Measurements from ENCODE around the gene ATF7IP.
A peak's percentile ranks its signal among the peaks of the same experiment; 100 is the strongest.

The ATF7IP gene

DNA sequence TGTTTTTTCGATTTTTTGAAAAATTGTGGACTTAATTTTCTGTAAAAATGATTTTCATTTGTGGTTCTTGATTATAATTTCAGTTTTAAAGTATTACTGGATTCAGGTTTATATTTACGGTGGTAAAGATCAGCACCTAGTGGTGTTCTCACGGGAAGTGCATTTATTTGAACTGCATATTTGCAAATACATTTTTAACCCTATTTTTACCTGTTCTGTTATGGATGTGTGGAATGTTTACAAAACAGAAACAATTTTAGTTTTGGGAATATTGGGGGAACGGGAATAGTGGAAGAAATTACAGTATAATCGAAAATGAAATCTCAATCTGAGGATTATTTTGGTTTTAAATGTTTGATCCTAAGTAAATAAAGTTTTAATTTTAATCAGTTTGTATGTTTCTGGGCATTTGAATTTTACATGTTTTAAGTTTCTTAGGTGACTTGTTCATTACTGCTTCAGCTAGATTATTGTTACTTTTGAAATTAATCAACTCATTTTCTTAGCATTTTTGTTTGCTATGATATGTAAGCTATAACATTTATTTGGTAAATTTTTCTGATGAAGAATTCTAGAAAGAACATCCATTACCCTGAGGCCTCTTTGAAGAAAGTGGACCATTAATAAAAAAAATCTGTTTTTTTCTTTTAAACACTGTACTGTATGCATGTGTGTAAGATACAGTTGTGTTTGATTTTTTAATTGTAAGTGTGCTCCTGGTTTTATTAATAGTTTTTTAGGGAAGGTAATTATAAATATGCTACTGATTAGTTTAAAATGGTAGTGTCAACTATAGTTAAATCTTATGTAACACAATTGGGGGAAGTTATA, 942 bp downstream of the ATF7IP start:
- TF ChIP-seq, protein P1, sequence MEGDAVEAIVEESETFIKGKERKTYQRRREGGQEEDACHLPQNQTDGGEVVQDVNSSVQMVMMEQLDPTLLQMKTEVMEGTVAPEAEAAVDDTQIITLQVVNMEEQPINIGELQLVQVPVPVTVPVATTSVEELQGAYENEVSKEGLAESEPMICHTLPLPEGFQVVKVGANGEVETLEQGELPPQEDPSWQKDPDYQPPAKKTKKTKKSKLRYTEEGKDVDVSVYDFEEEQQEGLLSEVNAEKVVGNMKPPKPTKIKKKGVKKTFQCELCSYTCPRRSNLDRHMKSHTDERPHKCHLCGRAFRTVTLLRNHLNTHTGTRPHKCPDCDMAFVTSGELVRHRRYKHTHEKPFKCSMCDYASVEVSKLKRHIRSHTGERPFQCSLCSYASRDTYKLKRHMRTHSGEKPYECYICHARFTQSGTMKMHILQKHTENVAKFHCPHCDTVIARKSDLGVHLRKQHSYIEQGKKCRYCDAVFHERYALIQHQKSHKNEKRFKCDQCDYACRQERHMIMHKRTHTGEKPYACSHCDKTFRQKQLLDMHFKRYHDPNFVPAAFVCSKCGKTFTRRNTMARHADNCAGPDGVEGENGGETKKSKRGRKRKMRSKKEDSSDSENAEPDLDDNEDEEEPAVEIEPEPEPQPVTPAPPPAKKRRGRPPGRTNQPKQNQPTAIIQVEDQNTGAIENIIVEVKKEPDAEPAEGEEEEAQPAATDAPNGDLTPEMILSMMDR (IDR thresholded peaks at IDR 0.05; ENCODE audit: poor library complexity, severe bottlenecking): peak; percentile 10
- no peaks in the 10 kb centered on the region for H3K9me3 ChIP-seq (ENCODE audit: severe bottlenecking)
- H3K27ac ChIP-seq (ENCODE audit: poor library complexity, severe bottlenecking): peak overlapping the region; percentile 83
- peak overlapping the region; percentile 63 for H3K4me3 ChIP-seq (ENCODE audit: severe bottlenecking)
- DNase-seq (ENCODE audit: low spot score) (no peak), ATAC-seq (ENCODE audit: low read depth) (no peak)
- no peaks in the 10 kb centered on the region for H3K27me3 ChIP-seq (ENCODE audit: insufficient read depth, poor library complexity, severe bottlenecking)
- no peaks in the 10 kb centered on the region for H3K36me3 ChIP-seq (ENCODE audit: low read depth)
- H3K4me1 ChIP-seq (ENCODE audit: insufficient read depth, poor library complexity, severe bottlenecking): peaks cover 7% of the 10 kb centered on the region

DNA sequence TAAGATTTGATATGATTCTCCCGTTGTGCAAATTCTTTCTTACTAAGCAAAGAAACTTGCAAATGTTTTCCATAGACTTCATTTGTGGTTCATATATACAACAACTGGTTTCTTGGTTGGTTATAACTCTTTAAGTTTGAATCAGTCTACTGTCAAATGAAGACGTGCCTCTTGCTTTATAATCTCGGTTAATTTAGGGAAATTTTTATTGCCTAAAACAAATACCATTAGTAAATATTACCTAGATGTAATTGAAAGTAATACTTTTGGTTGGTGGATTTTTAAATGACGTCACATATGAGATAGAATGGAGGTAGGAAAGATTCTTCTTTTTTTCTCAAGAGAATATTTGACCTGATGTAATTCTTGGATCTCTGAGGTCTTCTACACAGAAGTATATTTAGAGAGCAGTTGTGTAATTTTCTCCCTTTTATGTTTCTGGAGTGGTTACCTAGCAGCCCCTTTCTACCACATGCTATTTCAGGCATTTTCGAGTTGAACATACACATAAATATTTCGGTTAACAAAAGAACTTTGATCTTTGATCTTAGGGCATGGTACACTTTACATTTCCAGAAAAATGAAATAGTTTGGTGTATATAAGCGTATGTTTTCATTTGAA, 1.7 kb downstream of the ATF7IP start:
- H3K36me3 ChIP-seq (ENCODE audit: low read depth): no peaks in the 10 kb centered on the region
- peak overlapping the region; percentile 63 for H3K4me3 ChIP-seq (ENCODE audit: severe bottlenecking)
- peaks cover 7% of the 10 kb centered on the region for H3K4me1 ChIP-seq (ENCODE audit: insufficient read depth, poor library complexity, severe bottlenecking)
- peak overlapping the region; percentile 83 for H3K27ac ChIP-seq (ENCODE audit: poor library complexity, severe bottlenecking)
- TF ChIP-seq, protein P1 (IDR thresholded peaks at IDR 0.05; ENCODE audit: poor library complexity, severe bottlenecking): no peak
- no peak for ATAC-seq (ENCODE audit: low read depth)
- H3K9me3 ChIP-seq (ENCODE audit: severe bottlenecking): no peaks in the 10 kb centered on the region
- H3K27me3 ChIP-seq (ENCODE audit: insufficient read depth, poor library complexity, severe bottlenecking): no peaks in the 10 kb centered on the region
- DNase-seq (ENCODE audit: low spot score): no peak

DNA sequence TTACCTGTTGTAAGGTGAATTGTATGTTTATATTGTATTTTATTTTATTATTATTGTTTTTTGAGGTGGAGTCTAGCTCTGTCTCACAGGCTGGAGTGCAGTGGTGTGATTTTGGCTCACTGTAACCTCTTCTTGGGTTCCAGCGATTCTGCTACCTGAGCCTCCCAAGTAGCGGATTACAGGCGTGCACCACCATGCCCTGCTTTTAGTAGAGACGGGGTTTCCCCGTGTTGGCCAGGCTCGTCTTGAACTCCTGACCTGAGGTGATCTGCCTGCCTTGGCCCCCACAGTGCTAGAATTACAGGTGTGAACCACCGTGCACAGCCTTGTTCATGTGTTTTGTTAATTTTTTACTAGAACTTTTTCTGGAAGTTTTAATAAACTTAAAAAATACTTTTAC, 3.8 kb downstream of the ATF7IP start:
- peaks cover 18% of the 10 kb centered on the region for H3K4me1 ChIP-seq (ENCODE audit: insufficient read depth, poor library complexity, severe bottlenecking)
- H3K27me3 ChIP-seq (ENCODE audit: insufficient read depth, poor library complexity, severe bottlenecking): no peaks in the 10 kb centered on the region
- no peak overlapping the region for H3K27ac ChIP-seq (ENCODE audit: poor library complexity, severe bottlenecking)
- DNase-seq (ENCODE audit: low spot score): no peak
- ATAC-seq (ENCODE audit: low read depth): no peak
- TF ChIP-seq, protein P1 (IDR thresholded peaks at IDR 0.05; ENCODE audit: poor library complexity, severe bottlenecking): no peak
- no peaks in the 10 kb centered on the region for H3K9me3 ChIP-seq (ENCODE audit: severe bottlenecking)
- H3K36me3 ChIP-seq (ENCODE audit: low read depth): no peaks in the 10 kb centered on the region
- no peak overlapping the region for H3K4me3 ChIP-seq (ENCODE audit: severe bottlenecking)

DNA sequence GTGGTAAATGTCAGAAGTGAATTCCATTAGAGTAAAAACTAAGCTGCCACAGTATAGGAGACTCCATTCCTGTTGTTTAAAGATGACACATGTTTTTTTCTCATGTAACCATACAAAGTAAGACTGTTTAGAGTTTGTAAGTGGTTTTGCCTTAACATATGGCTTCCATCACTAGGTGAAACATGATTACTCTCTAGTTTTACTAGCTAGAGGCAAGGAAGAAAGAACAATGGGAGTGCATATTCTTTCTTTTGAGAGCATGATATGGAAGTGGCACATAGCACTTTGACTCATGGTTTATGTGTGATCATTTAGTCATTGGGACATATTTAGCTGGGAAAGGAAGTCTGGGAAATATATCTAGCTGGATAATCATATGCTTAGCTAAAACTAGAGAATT, 7.7 kb downstream of the ATF7IP start:
- no peaks in the 10 kb centered on the region for H3K27me3 ChIP-seq (ENCODE audit: insufficient read depth, poor library complexity, severe bottlenecking)
- H3K36me3 ChIP-seq (ENCODE audit: low read depth): no peaks in the 10 kb centered on the region
- DNase-seq (ENCODE audit: low spot score): no peak
- peak overlapping the region; percentile 17 for H3K27ac ChIP-seq (ENCODE audit: poor library complexity, severe bottlenecking)
- TF ChIP-seq, protein P1 (IDR thresholded peaks at IDR 0.05; ENCODE audit: poor library complexity, severe bottlenecking): no peak
- H3K4me1 ChIP-seq (ENCODE audit: insufficient read depth, poor library complexity, severe bottlenecking): peaks cover 14% of the 10 kb centered on the region
- no peak overlapping the region for H3K4me3 ChIP-seq (ENCODE audit: severe bottlenecking)
- H3K9me3 ChIP-seq (ENCODE audit: severe bottlenecking): no peaks in the 10 kb centered on the region
- peak; percentile 44; the same call in 1 of the 3 replicates for ATAC-seq (ENCODE audit: low read depth)
